Neuronal stem cell (in vitro differentiated cells): Measurements from ENCODE around the gene HERC2.
"Not testable (repeated sequence)": the region's sequence is repeated elsewhere in the genome, so short reads cannot be mapped to it uniquely, and the experiment has no call there.

Source experiments
- DNase-seq: peaks from one replicate; pipeline ENCODE4 v3.0.0-alpha.2; 2013; ENCODE audit warnings: low spot score
- H2AFZ ChIP-seq: one replicate; pipeline ENCODE4 v1.6.1; 2013; ENCODE audit warnings: mild to moderate bottlenecking, low read length, inconsistent platforms
- H2AK5ac ChIP-seq: 2 replicates; pipeline ENCODE4 v1.6.1; 2013; ENCODE audit warnings: low read depth, mild to moderate bottlenecking, inconsistent platforms, low read length, moderate library complexity, mixed read lengths
- H2BK120ac ChIP-seq: 2 replicates; pipeline ENCODE4 v1.6.1; 2013; ENCODE audit warnings: low read depth, mild to moderate bottlenecking, inconsistent platforms, low read length, moderate library complexity, mixed read lengths
- H2BK12ac ChIP-seq: one replicate; pipeline ENCODE4 v1.6.1; 2013; ENCODE audit warnings: low read length, inconsistent platforms
- H2BK15ac ChIP-seq: 2 replicates; pipeline ENCODE4 v1.6.1; 2013; ENCODE audit warnings: mild to moderate bottlenecking, low read length, inconsistent platforms, mixed read lengths
- H2BK5ac ChIP-seq: one replicate; pipeline ENCODE4 v1.6.1; 2013; ENCODE audit warnings: inconsistent platforms, mild to moderate bottlenecking, low read length, moderate library complexity
- H3K14ac ChIP-seq: one replicate; pipeline ENCODE4 v1.6.1; 2013; ENCODE audit warnings: low read length, inconsistent platforms
- H3K18ac ChIP-seq: 2 replicates; pipeline ENCODE4 v1.6.1; 2013; ENCODE audit warnings: low read length, inconsistent platforms
- H3K23ac ChIP-seq: 2 replicates; pipeline ENCODE4 v1.6.1; 2013; ENCODE audit warnings: low read depth, mild to moderate bottlenecking, mixed read lengths, low read length, inconsistent platforms; ENCODE audit not compliant: poor library complexity
- H3K27ac ChIP-seq: replicated peaks from 3 replicates; pipeline ENCODE4 v1.5.1; 2013; ENCODE audit warnings: low read length, inconsistent platforms
- H3K27me3 ChIP-seq, 3 experiments: 2 replicates each; pipeline ENCODE4 v1.6.1; 2013; ENCODE audit warnings: low read length in 3 of 3, mild to moderate bottlenecking in 2 of 3, inconsistent platforms in 1 of 3, low read depth in 1 of 3, mixed read lengths in 1 of 3, moderate library complexity in 1 of 3; ENCODE audit not compliant: control insufficient read depth in 3 of 3, insufficient read depth in 3 of 3
- H3K36me3 ChIP-seq, 2 donors: replicated peaks in 1 of 2; 2 replicates each; pipeline ENCODE4 v1.6.1; 2013; ENCODE audit warnings: low read length in 2 of 2; ENCODE audit not compliant: control insufficient read depth in 2 of 2, insufficient read depth in 2 of 2
- H3K4ac ChIP-seq: 2 replicates; pipeline ENCODE4 v1.6.1; 2013; ENCODE audit warnings: inconsistent platforms, mild to moderate bottlenecking, low read length, moderate library complexity
- H3K4me1 ChIP-seq, 2 donors: 1 replicate in 1 of 2; 2 replicates in 1 of 2; pipeline ENCODE4 v1.6.1; 2013; ENCODE audit warnings: low read length in 2 of 2, low read depth in 1 of 2; ENCODE audit not compliant: control insufficient read depth in 2 of 2, insufficient read depth in 1 of 2
- H3K4me2 ChIP-seq: one replicate; pipeline ENCODE4 v1.6.1; 2013; ENCODE audit warnings: mild to moderate bottlenecking, low read length, inconsistent platforms; ENCODE audit not compliant: insufficient read depth, poor library complexity, severe bottlenecking
- H3K4me3 ChIP-seq, 2 donors: 2 replicates each; pipeline ENCODE4 v1.5.1; 2013; ENCODE audit warnings: low read length in 2 of 2, mild to moderate bottlenecking in 2 of 2, inconsistent platforms in 1 of 2, moderate library complexity in 1 of 2
- H3K79me1 ChIP-seq: one replicate; pipeline ENCODE4 v1.6.1; 2013; ENCODE audit warnings: low read depth, mild to moderate bottlenecking, inconsistent platforms, low read length, moderate library complexity
- H3K9ac ChIP-seq: one replicate; pipeline ENCODE4 v1.6.1; 2013; ENCODE audit warnings: mild to moderate bottlenecking, low read depth, low read length, inconsistent platforms; ENCODE audit not compliant: poor library complexity
- H3K9me3 ChIP-seq, 2 donors: replicated peaks in 1 of 2; 2 replicates each; pipeline versions ENCODE3 to v1.6.1; 2013; ENCODE audit warnings: low read length in 2 of 2, mild to moderate bottlenecking in 2 of 2, inconsistent platforms in 1 of 2, low read depth in 1 of 2, mixed read lengths in 1 of 2, moderate library complexity in 1 of 2; ENCODE audit not compliant: control insufficient read depth in 2 of 2, insufficient read depth in 1 of 2
- H4K8ac ChIP-seq: one replicate; pipeline ENCODE4 v1.6.1; 2013; ENCODE audit warnings: low read depth, mild to moderate bottlenecking, inconsistent platforms, low read length, moderate library complexity
- H4K91ac ChIP-seq: one replicate; pipeline ENCODE4 v1.6.1; 2013; ENCODE audit warnings: low read length, low read depth, mild to moderate bottlenecking, inconsistent platforms; ENCODE audit not compliant: poor library complexity
- WGBS, 2 donors: extraction: QIAGEN DNeasy Blood & Tissue Kit; methylation state at CpG; one replicate each; pipeline ENCODE4 v1.1.7; 2013; ENCODE audit warnings: missing lambda C conversion rate in 2 of 2, mixed read lengths in 1 of 2; ENCODE audit not compliant: insufficient read length in 2 of 2, insufficient replicate concordance in 1 of 2; ENCODE audit errors: extremely low coverage in 2 of 2; 5-methylcytosine and 5-hydroxymethylcytosine counted together

HERC2 gene

DNA sequence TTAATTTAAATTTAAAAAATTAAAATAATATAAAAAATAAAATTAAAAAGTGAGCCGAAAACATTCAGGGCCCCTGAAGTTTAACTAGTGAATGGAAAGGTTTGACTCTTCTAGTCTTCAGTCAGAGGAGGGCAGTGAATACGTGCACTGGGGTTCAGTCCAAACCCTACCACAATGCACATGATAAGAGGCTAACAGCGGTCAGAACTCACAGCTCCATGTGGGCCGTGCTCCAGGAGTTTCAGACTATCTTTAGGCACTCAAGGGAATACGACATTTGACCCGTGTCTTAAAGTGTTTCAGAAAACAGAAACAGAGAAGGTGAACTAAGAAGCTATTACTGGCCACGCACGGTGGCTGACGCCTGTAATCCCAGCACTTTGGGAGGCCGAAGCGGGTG lies 11.5 kb downstream of the HERC2 start:
- H3K4me2 ChIP-seq, H3K18ac ChIP-seq, H3K27ac ChIP-seq, H2AK5ac ChIP-seq, H3K23ac ChIP-seq, H3K9ac ChIP-seq, H4K91ac ChIP-seq, H4K8ac ChIP-seq, H2BK15ac ChIP-seq, H3K4me1 ChIP-seq, H2AFZ ChIP-seq, H2BK120ac ChIP-seq, H3K27me3 ChIP-seq, H2BK5ac ChIP-seq, H3K4me3 ChIP-seq, H3K14ac ChIP-seq, H3K4ac ChIP-seq, DNase-seq, H2BK12ac ChIP-seq, H3K79me1 ChIP-seq: not testable (repeated sequence)
- H3K36me3 ChIP-seq, result peaks cover 3 to 34% of the 10 kb centered on the region in 2 donors
- no CpG with 5 or more reads among the region's 11 CpGs for WGBS, 2 donors
- H3K9me3 ChIP-seq, result peaks cover 1 to 22% of the 10 kb centered on the region in 2 donors

DNA sequence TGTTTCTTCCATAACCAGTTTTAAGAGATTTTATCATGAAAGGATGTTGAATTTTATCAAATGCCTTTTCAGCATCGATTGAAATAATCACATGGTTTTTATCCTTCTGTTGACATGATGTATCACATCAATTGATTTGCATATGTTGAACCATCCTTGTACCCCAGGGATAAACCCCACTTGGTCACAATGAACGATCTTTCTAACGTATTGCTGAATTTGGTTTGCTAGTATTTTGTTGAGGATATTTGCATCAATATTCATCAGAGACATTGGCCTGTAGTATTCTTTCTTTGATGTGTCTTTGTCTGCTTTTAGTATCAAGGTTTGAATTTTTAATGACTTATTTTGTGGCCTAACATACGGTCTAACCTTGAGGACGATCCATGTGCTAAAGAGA lies 13.3 kb downstream of the HERC2 start:
- H3K9ac ChIP-seq, H3K4me3 ChIP-seq, H4K8ac ChIP-seq, H4K91ac ChIP-seq, H2BK5ac ChIP-seq, H2BK120ac ChIP-seq, H3K79me1 ChIP-seq, H2AFZ ChIP-seq, DNase-seq, H2BK15ac ChIP-seq, H2AK5ac ChIP-seq, H3K27ac ChIP-seq, H3K23ac ChIP-seq, H3K4ac ChIP-seq, H3K14ac ChIP-seq, H3K4me1 ChIP-seq, H2BK12ac ChIP-seq, H3K4me2 ChIP-seq, H3K18ac ChIP-seq, H3K27me3 ChIP-seq: not testable (repeated sequence)
- Histone ChIP-seq H3K36me3 (peaks cover 1 to 20% of the 10 kb centered on the region in 2 donors), H3K9me3 (peaks cover 1 to 13% of the 10 kb centered on the region in 2 donors)
- no CpG with 5 or more reads among the region's 5 CpGs for WGBS, 2 donors

GRCh38 chr15:28305700-28306099 lies 16.3 kb downstream of the HERC2 start:
- not testable (repeated sequence) for H2BK15ac ChIP-seq, H3K23ac ChIP-seq, H3K9ac ChIP-seq, H3K14ac ChIP-seq, H2AK5ac ChIP-seq, H4K8ac ChIP-seq, H3K27me3 ChIP-seq, H2BK120ac ChIP-seq, H3K4ac ChIP-seq, H4K91ac ChIP-seq, H3K4me1 ChIP-seq, H3K79me1 ChIP-seq, H3K4me3 ChIP-seq, H2AFZ ChIP-seq, H2BK5ac ChIP-seq, H3K4me2 ChIP-seq, DNase-seq, H2BK12ac ChIP-seq, H3K18ac ChIP-seq, H3K27ac ChIP-seq
- H3K9me3 ChIP-seq, result peaks cover 1 to 13% of the 10 kb centered on the region in 2 donors
- no CpG with 5 or more reads among the region's 2 CpGs for WGBS, 2 donors
- peaks cover 0 to 14% of the 10 kb centered on the region in 2 donors for H3K36me3 ChIP-seq

- not testable (repeated sequence) for H4K8ac ChIP-seq, H3K9ac ChIP-seq, H3K27me3 ChIP-seq, H3K18ac ChIP-seq, H2AK5ac ChIP-seq, H3K9me3 ChIP-seq, H2BK5ac ChIP-seq, H3K79me1 ChIP-seq, H3K23ac ChIP-seq, H2AFZ ChIP-seq, H2BK15ac ChIP-seq, H3K4me1 ChIP-seq, DNase-seq, H3K27ac ChIP-seq, H2BK120ac ChIP-seq, H4K91ac ChIP-seq, H3K4me3 ChIP-seq, H3K14ac ChIP-seq, H3K4me2 ChIP-seq, H2BK12ac ChIP-seq, H3K4ac ChIP-seq
- peaks cover 0 to 23% of the 10 kb centered on the region in 2 donors for H3K36me3 ChIP-seq
- no CpG with 5 or more reads among the region's 3 CpGs for WGBS, 2 donors
These were observed 24.5 kb downstream of the HERC2 start for GRCh38 chr15:28297434-28297833.
